MCF 10A (cell line): ENCODE data around the gene CCDC9. TPM values are rescaled to one million over a fixed set of nuclear protein-coding genes. Genes with fewer than 3 reads are reported as not detected.

ENCODE experiments used
- BruUV-seq: library from RNA; stranded (reverse); fragments of 400-500 nt; replicated peaks from 2 replicates; lab custom pipeline; 2021; lab: Mats Ljungman, UMichigan
- CTCF ChIA-PET: fragments of 300-600 bp; sonication (Branson Sonifier 250); formaldehyde crosslinking; extraction: SDS; loops from one replicate; lab custom pipeline; 2021; ENCODE audit warnings: antibody characterized with exemption, inconsistent platforms; lab: Yijun Ruan, JAX
- POLR2A ChIA-PET: fragments of 300-600, 350-650 bp; sonication (Branson Sonifier 250); formaldehyde crosslinking; extraction: SDS; loops from one replicate; lab custom pipeline; 2020; ENCODE audit warnings: antibody characterized with exemption, inconsistent platforms; lab: Yijun Ruan, JAX
- DNase-seq: peaks from one replicate; pipeline ENCODE4 v3.0.0-alpha.2; 2018; ENCODE audit not compliant: unreplicated experiment
- H3K27ac Mint-ChIP-seq: one replicate; pipeline ENCODE4 v1.8.0; 2022; ENCODE audit warnings: mild to moderate bottlenecking, low read depth, mixed read lengths; ENCODE audit not compliant: unreplicated experiment
- H3K27me3 Mint-ChIP-seq: one replicate; pipeline ENCODE4 v1.8.0; 2022; ENCODE audit warnings: mixed read lengths; ENCODE audit not compliant: insufficient read depth, unreplicated experiment
- H3K36me3 Mint-ChIP-seq: one replicate; pipeline ENCODE4 v1.8.0; 2022; ENCODE audit warnings: mild to moderate bottlenecking, moderate library complexity, mixed read lengths; ENCODE audit not compliant: insufficient read depth, unreplicated experiment
- H3K4me1 Mint-ChIP-seq: one replicate; pipeline ENCODE4 v1.8.0; 2022; ENCODE audit warnings: mixed read lengths; ENCODE audit not compliant: insufficient read depth, unreplicated experiment
- H3K4me3 Mint-ChIP-seq: one replicate; pipeline ENCODE4 v1.8.0; 2022; ENCODE audit warnings: mild to moderate bottlenecking, moderate library complexity, mixed read lengths; ENCODE audit not compliant: unreplicated experiment
- H3K9me3 Mint-ChIP-seq: one replicate; pipeline ENCODE4 v1.8.0; 2022; ENCODE audit warnings: mixed read lengths; ENCODE audit not compliant: unreplicated experiment
- intact Hi-C: fragments of 100-400 bp; cut with micrococcal nuclease; formaldehyde crosslinking; loops from 2 replicates; pipeline ENCODE4 v1.14.1; 2022
- total RNA-seq: library from RNA; stranded (reverse); gene quantifications from 2 replicates; pipeline ENCODE4 v1.2.3, GENCODE V29; 2022
- TF ChIP-seq, protein P1 (sequence below): fragments of 200-600 bp; IDR thresholded peaks from one replicate; pipeline ENCODE4 v1.8.0; 2022; ENCODE audit warnings: antibody characterized with exemption, mild to moderate bottlenecking; ENCODE audit not compliant: unreplicated experiment

The CCDC9 gene
- total RNA-seq, 1 experiment from 2014 or later, result 39.0 TPM

DNA sequence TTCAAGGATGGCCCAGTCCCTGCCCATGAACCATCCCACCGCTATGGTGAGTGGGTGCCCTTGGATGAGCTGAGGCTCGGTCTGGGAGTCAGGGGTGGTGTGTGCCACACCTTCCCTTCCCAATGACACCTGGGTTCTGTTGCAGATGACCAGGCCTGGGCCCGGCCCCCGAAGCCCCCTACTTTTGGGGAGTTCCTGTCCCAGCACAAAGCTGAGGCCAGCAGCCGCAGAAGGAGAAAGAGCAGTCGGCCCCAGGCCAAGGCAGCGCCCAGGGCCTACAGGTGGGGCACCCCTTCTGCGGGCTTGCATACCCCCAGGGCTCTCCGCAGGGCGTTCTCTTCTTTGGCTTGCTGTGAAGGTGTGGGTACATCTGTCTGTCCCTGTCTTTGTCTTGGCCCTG is 14.1 kb downstream of the CCDC9 start:
- no TSS peak for BruUV-seq
- H3K4me1 Mint-ChIP-seq, result peaks cover 10% of the 10 kb centered on the region
- H3K9me3 Mint-ChIP-seq, result no peaks in the 10 kb centered on the region
- DNase-seq, result no peak
- ChIA-PET POLR2A (interaction anchor here (1.0 to 2.6 kb wide), 2 partner anchors 10 to 14 kb away, joined by 3 to 16 read pairs; partner anchors contain the start of gene CCDC9), CTCF (interaction anchor here (0.6 to 2.2 kb wide), 2 partner anchors 14 to 23 kb away, joined by 3 to 11 read pairs; no protein-coding TSS in a partner anchor)
- no peaks in the 10 kb centered on the region for H3K27me3 Mint-ChIP-seq
- H3K4me3 Mint-ChIP-seq, result no peak overlapping the region
- intact Hi-C loops, result no loop called here
- TF ChIP-seq, protein P1, sequence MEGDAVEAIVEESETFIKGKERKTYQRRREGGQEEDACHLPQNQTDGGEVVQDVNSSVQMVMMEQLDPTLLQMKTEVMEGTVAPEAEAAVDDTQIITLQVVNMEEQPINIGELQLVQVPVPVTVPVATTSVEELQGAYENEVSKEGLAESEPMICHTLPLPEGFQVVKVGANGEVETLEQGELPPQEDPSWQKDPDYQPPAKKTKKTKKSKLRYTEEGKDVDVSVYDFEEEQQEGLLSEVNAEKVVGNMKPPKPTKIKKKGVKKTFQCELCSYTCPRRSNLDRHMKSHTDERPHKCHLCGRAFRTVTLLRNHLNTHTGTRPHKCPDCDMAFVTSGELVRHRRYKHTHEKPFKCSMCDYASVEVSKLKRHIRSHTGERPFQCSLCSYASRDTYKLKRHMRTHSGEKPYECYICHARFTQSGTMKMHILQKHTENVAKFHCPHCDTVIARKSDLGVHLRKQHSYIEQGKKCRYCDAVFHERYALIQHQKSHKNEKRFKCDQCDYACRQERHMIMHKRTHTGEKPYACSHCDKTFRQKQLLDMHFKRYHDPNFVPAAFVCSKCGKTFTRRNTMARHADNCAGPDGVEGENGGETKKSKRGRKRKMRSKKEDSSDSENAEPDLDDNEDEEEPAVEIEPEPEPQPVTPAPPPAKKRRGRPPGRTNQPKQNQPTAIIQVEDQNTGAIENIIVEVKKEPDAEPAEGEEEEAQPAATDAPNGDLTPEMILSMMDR, result no peak
- H3K27ac Mint-ChIP-seq, result no peak overlapping the region
- H3K36me3 Mint-ChIP-seq, result peaks cover 58% of the 10 kb centered on the region

DNA sequence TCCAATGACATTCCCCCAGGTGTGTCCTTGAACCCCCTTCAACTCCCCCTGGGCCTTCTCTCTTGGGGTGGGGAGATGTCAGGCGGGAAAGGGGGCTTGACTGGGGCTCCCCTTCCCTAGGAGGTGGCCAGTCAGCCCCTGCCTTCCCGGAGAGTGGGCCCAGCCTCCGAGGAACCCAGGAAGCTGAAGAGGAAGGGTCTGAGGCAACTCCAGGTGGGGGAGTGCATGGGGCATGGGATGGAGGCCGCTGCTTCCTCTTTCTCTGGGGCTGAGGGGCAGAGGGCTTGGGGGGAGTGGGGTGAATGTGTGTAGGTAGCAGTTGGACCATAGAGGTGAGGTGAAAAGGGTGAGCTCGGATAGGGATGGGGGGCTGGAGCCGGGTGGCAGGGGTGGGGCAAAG is 15.6 kb downstream of the CCDC9 start:
- Mint-ChIP-seq H3K9me3 (no peaks in the 10 kb centered on the region), H3K4me3 (peak overlapping the region; percentile 79), H3K36me3 (peaks cover 50% of the 10 kb centered on the region), H3K27ac (no peak overlapping the region), H3K27me3 (no peaks in the 10 kb centered on the region), H3K4me1 (peaks cover 16% of the 10 kb centered on the region)
- ChIA-PET POLR2A (interaction anchor here (0.7 to 2.6 kb wide), 3 partner anchors 10 to 46 kb away, joined by 3 to 16 read pairs (median 3); partner anchors contain the start of gene CCDC9), CTCF (interaction anchor here (0.6 to 0.7 kb wide), 5 partner anchors 14 to 1542 kb away, joined by 3 to 4 read pairs (median 3); no protein-coding TSS in a partner anchor)
- intact Hi-C loops, result no loop called here
- DNase-seq, result no peak
- TF ChIP-seq, protein P1, result no peak
- BruUV-seq, result no TSS peak

DNA sequence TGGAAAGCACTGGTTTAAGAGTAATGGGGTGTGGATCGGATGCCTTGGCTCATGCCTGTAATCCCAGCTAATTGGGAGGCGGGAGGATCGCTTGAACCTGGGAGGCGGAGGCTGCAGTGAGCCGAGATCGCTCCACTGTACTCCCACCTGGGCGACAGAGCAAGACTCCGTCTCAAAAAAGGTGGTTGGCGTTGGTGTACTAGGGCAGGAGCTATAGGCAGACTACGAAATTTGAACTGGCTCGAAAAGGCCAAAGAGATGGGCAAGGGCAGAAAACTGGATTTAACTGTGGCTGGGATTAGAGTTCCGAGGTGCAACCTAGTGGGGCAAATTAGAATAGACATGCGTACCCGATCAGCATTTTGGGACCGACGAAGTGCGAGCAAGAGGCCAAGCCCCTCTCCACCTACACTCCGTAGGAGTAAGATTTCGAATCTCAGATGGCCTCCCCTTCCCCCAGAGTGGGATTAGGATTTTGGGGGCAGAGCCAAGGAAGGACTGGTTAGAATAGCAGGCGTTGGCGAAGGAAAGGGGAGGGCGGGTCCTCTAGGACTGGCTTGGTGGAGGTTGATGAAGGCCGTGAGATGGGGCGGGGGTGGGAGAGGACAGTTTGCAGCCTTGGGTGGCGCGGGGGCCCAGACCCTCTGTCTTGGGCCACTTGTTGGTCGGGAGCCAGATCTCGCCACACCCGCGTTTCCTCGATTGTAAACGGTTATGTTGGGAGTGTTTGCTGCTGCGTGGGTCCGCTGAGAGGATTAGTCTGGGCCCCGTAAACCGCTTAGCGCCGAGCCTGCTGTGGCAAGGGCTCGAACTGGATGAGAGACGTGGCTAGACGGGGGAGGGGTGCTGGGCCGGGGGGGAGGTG is 16.4 kb downstream of the CCDC9 start:
- POLR2A ChIA-PET, result interaction anchor here (0.7 to 2.6 kb wide), 3 partner anchors 10 to 47 kb away, joined by 3 to 16 read pairs (median 3); partner anchors contain the start of gene CCDC9

More for the DNA sequence above, 16.4 kb downstream of the CCDC9 start:
- peak overlapping the region; percentile 77 for H3K27ac Mint-ChIP-seq
- H3K4me3 Mint-ChIP-seq, result peak overlapping the region; percentile 79
- no peak for DNase-seq
- intact Hi-C loops, result no loop called here
- CTCF ChIA-PET, result interaction anchor here (0.6 to 0.7 kb wide), 3 partner anchors 15 to 168 kb away, joined by 3 to 4 read pairs (median 3); no protein-coding TSS in a partner anchor
- TF ChIP-seq, protein P1, result no peak
- no TSS peak for BruUV-seq
- peaks cover 16% of the 10 kb centered on the region for H3K4me1 Mint-ChIP-seq
- H3K9me3 Mint-ChIP-seq, result no peaks in the 10 kb centered on the region
- peaks cover 50% of the 10 kb centered on the region for H3K36me3 Mint-ChIP-seq
- H3K27me3 Mint-ChIP-seq, result no peaks in the 10 kb centered on the region
